ENCODE measurements around the gene PTGER4.

PTGER4 gene

GRCh38 chr5:40678026-40678425 lies 1.7 kb upstream of the PTGER4 start:
- in situ Hi-C loops (cut with MboI; ENCODE audit: low sequenced_read_pairs, unreplicated experiment): loop anchor here (25.0 kb wide), 2 partner anchors 966 to 1091 kb away; no protein-coding TSS in a partner anchor
- no peak for TF ChIP-seq CTCF (IDR thresholded peaks at IDR 0.05; ENCODE audit: borderline replicate concordance, control extremely low read depth, extremely low read depth, insufficient read depth, missing control alignments)
- DNase-seq (ENCODE audit: low spot score): no peak

- DNase-seq (ENCODE audit: low spot score): no peak
- in situ Hi-C loops (cut with MboI; ENCODE audit: low sequenced_read_pairs, unreplicated experiment): loop anchor here (25.0 kb wide), 2 partner anchors 966 to 1091 kb away; no protein-coding TSS in a partner anchor
- TF ChIP-seq CTCF (IDR thresholded peaks at IDR 0.05; ENCODE audit: borderline replicate concordance, control extremely low read depth, extremely low read depth, insufficient read depth, missing control alignments): no peak
These were observed 1.1 kb upstream of the PTGER4 start for GRCh38 chr5:40678460-40679147.

GRCh38 chr5:40679148-40679912 lies 385 bp upstream of the PTGER4 start:
- DNase-seq (ENCODE audit: low spot score): peak; percentile 89

GRCh38 chr5:40680741-40681362 lies 1.1 kb downstream of the PTGER4 start:
- TF ChIP-seq CTCF (IDR thresholded peaks at IDR 0.05; ENCODE audit: borderline replicate concordance, control extremely low read depth, extremely low read depth, insufficient read depth, missing control alignments): no peak
- DNase-seq (ENCODE audit: low spot score): peak; percentile 42
- in situ Hi-C loops (cut with MboI; ENCODE audit: low sequenced_read_pairs, unreplicated experiment): loop anchor here (25.0 kb wide), 2 partner anchors 969 to 1094 kb away; no protein-coding TSS in a partner anchor

More at GRCh38 chr5:40679148-40679912, 385 bp upstream of the PTGER4 start:
- in situ Hi-C loops (cut with MboI; ENCODE audit: low sequenced_read_pairs, unreplicated experiment): loop anchor here (25.0 kb wide), 2 partner anchors 967 to 1092 kb away; no protein-coding TSS in a partner anchor
- no peak for TF ChIP-seq CTCF (IDR thresholded peaks at IDR 0.05; ENCODE audit: borderline replicate concordance, control extremely low read depth, extremely low read depth, insufficient read depth, missing control alignments)

- in situ Hi-C loops (cut with MboI; ENCODE audit: low sequenced_read_pairs, unreplicated experiment): loop anchor here (25.0 kb wide), 2 partner anchors 969 to 1094 kb away; no protein-coding TSS in a partner anchor
- no peak for TF ChIP-seq CTCF (IDR thresholded peaks at IDR 0.05; ENCODE audit: borderline replicate concordance, control extremely low read depth, extremely low read depth, insufficient read depth, missing control alignments)
- DNase-seq (ENCODE audit: low spot score): peak; percentile 40
These were observed 1.8 kb downstream of the PTGER4 start for GRCh38 chr5:40681363-40682153.

All from GM13976 (cell line).